ENCODE measurements around the gene CD2BP2.

CD2BP2 gene

DNA sequence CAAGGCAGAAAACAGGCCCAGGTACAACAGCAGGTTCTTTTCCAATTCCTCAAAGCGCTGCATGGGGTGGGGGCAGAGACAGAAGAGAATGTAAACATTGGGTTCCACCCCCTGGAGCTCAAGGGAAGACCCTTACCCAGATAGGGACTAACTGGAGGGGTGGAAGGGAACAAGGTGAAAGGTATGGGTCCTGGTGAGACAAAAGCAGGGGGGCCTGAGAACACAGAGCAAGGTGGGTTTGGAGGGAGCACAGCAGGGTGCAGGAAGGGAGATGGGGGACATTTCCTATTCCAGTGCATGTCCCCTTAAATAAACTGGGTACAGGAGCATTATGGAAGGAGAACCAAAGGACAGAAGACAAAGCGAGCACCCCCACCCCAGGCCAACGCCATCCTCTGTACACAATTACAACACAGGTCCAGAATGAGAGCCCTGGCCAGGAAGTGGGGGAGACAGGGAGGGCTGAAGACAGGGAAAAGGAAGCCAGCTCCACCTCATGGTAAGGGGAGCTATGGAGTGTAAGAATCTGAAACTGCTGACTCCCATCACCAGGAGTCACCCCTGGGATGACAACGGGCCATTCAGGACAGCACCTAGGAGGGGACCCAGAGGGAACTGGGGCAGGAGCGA, 2.1 kb upstream of the CD2BP2 start:
- Histone ChIP-seq H3K4me1 (ENCODE audit: insufficient read depth, low read length) (peaks cover 45% of the 10 kb centered on the region), H3K9ac (ENCODE audit: low read depth, low read length) (peak overlapping the region; percentile 13; the same call in 1 of the 2 replicates), H3K27ac (ENCODE audit: low read length) (no peak overlapping the region; the same call in 1 of the 2 replicates), H3K27me3 (ENCODE audit: insufficient read depth, low read length, poor library complexity) (no peaks in the 10 kb centered on the region), H3K4me3 (ENCODE audit: low read depth in 1 of 2, low read length in 2 of 2) (no peak overlapping the region), H2AFZ (ENCODE audit: low read depth, low read length) (no peak overlapping the region), H3K79me2 (ENCODE audit: insufficient read depth, low read length) (peaks cover 47% of the 10 kb centered on the region), H3K4me2 (ENCODE audit: insufficient read depth, low read length) (0 out of 2 replicates have a peak overlapping the region, but pooled peaks have one; percentile 99), H3K9me3 (ENCODE audit: insufficient read depth, low read length, severe bottlenecking) (no peaks in the 10 kb centered on the region), H4K20me1 (ENCODE audit: insufficient read depth, low read length) (peaks cover 19% of the 10 kb centered on the region), H3K36me3 (ENCODE audit: insufficient read depth, low read length) (peaks cover 70% of the 10 kb centered on the region)
- DNase-seq (no peak), ATAC-seq (ENCODE audit: insufficient read depth, low read depth) (no peak)
- TF ChIP-seq, protein P1, sequence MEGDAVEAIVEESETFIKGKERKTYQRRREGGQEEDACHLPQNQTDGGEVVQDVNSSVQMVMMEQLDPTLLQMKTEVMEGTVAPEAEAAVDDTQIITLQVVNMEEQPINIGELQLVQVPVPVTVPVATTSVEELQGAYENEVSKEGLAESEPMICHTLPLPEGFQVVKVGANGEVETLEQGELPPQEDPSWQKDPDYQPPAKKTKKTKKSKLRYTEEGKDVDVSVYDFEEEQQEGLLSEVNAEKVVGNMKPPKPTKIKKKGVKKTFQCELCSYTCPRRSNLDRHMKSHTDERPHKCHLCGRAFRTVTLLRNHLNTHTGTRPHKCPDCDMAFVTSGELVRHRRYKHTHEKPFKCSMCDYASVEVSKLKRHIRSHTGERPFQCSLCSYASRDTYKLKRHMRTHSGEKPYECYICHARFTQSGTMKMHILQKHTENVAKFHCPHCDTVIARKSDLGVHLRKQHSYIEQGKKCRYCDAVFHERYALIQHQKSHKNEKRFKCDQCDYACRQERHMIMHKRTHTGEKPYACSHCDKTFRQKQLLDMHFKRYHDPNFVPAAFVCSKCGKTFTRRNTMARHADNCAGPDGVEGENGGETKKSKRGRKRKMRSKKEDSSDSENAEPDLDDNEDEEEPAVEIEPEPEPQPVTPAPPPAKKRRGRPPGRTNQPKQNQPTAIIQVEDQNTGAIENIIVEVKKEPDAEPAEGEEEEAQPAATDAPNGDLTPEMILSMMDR (IDR thresholded peaks at IDR 0.05; ENCODE audit: borderline replicate concordance, extremely low read depth, low read length, poor library complexity, severe bottlenecking): no peak
- no peak for TF ChIP-seq EZH2 (IDR thresholded peaks at IDR 0.05; ENCODE audit: borderline replicate concordance, low read depth, low read length, severe bottlenecking)

DNA sequence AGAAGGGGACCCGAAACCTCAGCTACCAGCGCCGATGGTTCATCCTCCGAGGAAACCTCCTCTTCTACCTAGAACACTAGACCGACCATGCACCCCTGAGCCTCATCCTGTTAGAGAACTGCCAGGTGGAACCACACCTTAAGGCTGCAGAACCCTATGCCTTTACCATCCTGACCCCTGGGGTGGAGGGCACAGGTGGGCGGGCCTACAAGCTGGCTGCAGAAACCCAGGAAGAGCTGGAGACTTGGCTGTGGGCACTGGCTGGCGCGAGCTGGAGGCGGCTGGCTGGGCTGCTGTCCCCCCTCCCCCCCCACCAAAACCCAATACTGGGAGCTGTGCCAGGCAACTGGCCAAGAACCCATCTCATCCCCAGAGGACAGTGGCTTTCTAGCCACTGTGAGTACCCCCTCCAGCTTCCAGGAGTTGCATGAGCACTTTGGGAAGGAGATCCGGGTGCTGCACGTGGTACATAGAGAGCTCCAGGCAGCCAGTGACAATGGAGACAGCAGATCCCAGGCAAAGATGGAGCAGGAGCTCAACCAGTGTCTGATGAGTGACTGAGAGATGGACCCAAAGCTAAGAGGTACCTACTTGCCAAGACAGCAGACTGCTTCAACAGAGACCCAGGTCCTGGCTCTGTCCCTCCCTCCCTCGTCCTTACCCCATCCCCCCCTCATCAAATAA, 1.4 kb upstream of the CD2BP2 start:
- H3K9ac ChIP-seq (ENCODE audit: low read depth, low read length): peak overlapping the region; percentile 87
- no peak for DNase-seq
- H3K4me3 ChIP-seq (ENCODE audit: low read depth in 1 of 2, low read length in 2 of 2): peak overlapping the region in 1 of 2 experiments; percentile 99; a peak in 2 of 4 replicates
- no peaks in the 10 kb centered on the region for H3K27me3 ChIP-seq (ENCODE audit: insufficient read depth, low read length, poor library complexity)
- peaks cover 47% of the 10 kb centered on the region for H3K79me2 ChIP-seq (ENCODE audit: insufficient read depth, low read length)
- ATAC-seq (ENCODE audit: insufficient read depth, low read depth): no peak
- peak overlapping the region; percentile 95 for H3K27ac ChIP-seq (ENCODE audit: low read length)
- peaks cover 22% of the 10 kb centered on the region for H4K20me1 ChIP-seq (ENCODE audit: insufficient read depth, low read length)
- H3K9me3 ChIP-seq (ENCODE audit: insufficient read depth, low read length, severe bottlenecking): no peaks in the 10 kb centered on the region
- H3K36me3 ChIP-seq (ENCODE audit: insufficient read depth, low read length): peaks cover 75% of the 10 kb centered on the region
- peaks cover 45% of the 10 kb centered on the region for H3K4me1 ChIP-seq (ENCODE audit: insufficient read depth, low read length)
- H3K4me2 ChIP-seq (ENCODE audit: insufficient read depth, low read length): peak overlapping the region; percentile 99
- TF ChIP-seq EZH2 (IDR thresholded peaks at IDR 0.05; ENCODE audit: borderline replicate concordance, low read depth, low read length, severe bottlenecking): no peak
- TF ChIP-seq, protein P1 (IDR thresholded peaks at IDR 0.05; ENCODE audit: borderline replicate concordance, extremely low read depth, low read length, poor library complexity, severe bottlenecking): no peak
- H2AFZ ChIP-seq (ENCODE audit: low read depth, low read length): no peak overlapping the region

DNA sequence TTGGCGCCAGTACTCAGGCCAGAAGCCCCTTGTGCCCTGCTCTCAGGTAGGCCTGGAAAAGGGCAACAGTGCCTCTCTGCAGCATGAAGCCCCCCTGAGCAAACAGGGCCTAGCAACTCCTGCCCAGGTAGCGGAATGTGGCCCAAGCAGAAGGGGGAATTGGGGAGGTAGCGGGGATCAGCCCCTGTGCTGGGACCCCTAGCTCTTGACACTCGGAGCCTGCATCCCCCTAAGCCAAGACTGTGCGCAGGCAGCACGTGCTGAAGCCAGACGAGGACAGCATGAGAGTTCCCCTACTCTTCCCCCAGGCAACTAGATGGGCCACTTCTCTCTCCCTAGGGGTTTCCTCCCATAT, 823 bp upstream of the CD2BP2 start:
- Histone ChIP-seq H2AFZ (ENCODE audit: low read depth, low read length) (peak overlapping the region; percentile 98), H3K79me2 (ENCODE audit: insufficient read depth, low read length) (peaks cover 43% of the 10 kb centered on the region), H3K9ac (ENCODE audit: low read depth, low read length) (peak overlapping the region; percentile 87), H3K36me3 (ENCODE audit: insufficient read depth, low read length) (peaks cover 78% of the 10 kb centered on the region), H3K4me3 (ENCODE audit: low read depth in 1 of 2, low read length in 2 of 2) (peak overlapping the region; percentile 97 to 99; a peak in 3 of 4 replicates), H4K20me1 (ENCODE audit: insufficient read depth, low read length) (peaks cover 25% of the 10 kb centered on the region), H3K27me3 (ENCODE audit: insufficient read depth, low read length, poor library complexity) (no peaks in the 10 kb centered on the region), H3K4me1 (ENCODE audit: insufficient read depth, low read length) (peaks cover 45% of the 10 kb centered on the region), H3K9me3 (ENCODE audit: insufficient read depth, low read length, severe bottlenecking) (no peaks in the 10 kb centered on the region), H3K27ac (ENCODE audit: low read length) (peak overlapping the region; percentile 95), H3K4me2 (ENCODE audit: insufficient read depth, low read length) (peak overlapping the region; percentile 99)
- ATAC-seq (ENCODE audit: insufficient read depth, low read depth) (no peak), DNase-seq (no peak)
- no peak for TF ChIP-seq EZH2 (IDR thresholded peaks at IDR 0.05; ENCODE audit: borderline replicate concordance, low read depth, low read length, severe bottlenecking)
- TF ChIP-seq, protein P1 (IDR thresholded peaks at IDR 0.05; ENCODE audit: borderline replicate concordance, extremely low read depth, low read length, poor library complexity, severe bottlenecking): no peak

Measured in DND-41 (cell line).